ENCODE data around the gene GJB1. TPM values are rescaled to one million over a fixed set of nuclear protein-coding genes. Genes with fewer than 3 reads are reported as not detected.
"Not testable (repeated sequence)": the region's sequence is repeated elsewhere in the genome, so short reads cannot be mapped to it uniquely, and the experiment has no call there.

The GJB1 gene
- polyA plus RNA-seq, 1 donor from 2014 or later = not detected

DNA sequence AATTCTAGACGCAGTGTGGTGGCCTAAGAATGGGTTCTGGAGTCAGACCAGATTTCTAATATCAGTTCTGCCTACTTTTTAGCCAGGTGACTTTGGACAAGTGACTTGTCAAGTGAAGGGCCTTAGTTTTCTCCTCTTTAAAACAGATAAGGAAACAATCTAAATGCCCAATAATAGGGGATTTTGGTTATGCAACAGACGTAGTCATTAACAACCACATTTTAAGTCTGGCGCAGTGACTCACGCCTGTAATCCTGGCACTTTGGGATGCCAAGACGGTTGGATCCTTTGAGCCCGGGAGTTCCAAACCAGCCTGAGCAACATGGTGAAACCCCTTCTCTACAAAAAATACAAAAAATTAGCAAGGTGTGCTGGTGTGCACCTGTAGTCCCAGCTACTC, 33.0 kb downstream of the GJB1 start:
- no peaks in the 10 kb centered on the region for H3K9me2 ChIP-seq (ENCODE audit: insufficient read depth, low read length)
- H3K27ac ChIP-seq (ENCODE audit: low read length) = peak overlapping the region; percentile 93
- H4K20me1 ChIP-seq (ENCODE audit: insufficient read depth) = no peaks in the 10 kb centered on the region
- no peaks in the 10 kb centered on the region for H3F3A ChIP-seq (ENCODE audit: insufficient read depth, low read length, poor library complexity, severe bottlenecking)
- H3K36me3 ChIP-seq (ENCODE audit: insufficient read depth, low read length) = no peaks in the 10 kb centered on the region
- no peak overlapping the region for H3K9ac ChIP-seq (ENCODE audit: low read length)
- no peak overlapping the region for H2AFZ ChIP-seq (ENCODE audit: low read depth, low read length)
- no peak overlapping the region for H3K4me2 ChIP-seq (ENCODE audit: low read length)
- TF ChIP-seq TAF1 (IDR thresholded peaks at IDR 0.05; ENCODE audit: low read depth) (no peak), RAD21 (conservative IDR thresholded peaks at IDR 0.05) (no peak), EZH2 (IDR thresholded peaks at IDR 0.05; ENCODE audit: borderline replicate concordance, insufficient read depth, low read length, poor library complexity, severe bottlenecking) (no peak), EP300 (conservative IDR thresholded peaks at IDR 0.05; ENCODE audit: poor library complexity, severe bottlenecking) (no peak), MXI1 (conservative IDR thresholded peaks at IDR 0.05; ENCODE audit: poor library complexity, severe bottlenecking) (no peak), SMC3 (conservative IDR thresholded peaks at IDR 0.05; ENCODE audit: poor library complexity) (no peak), REST (IDR thresholded peaks at IDR 0.05; ENCODE audit: borderline replicate concordance) (no peak), POLR2AphosphoS5 (IDR thresholded peaks at IDR 0.05) (no peak), CTCF (IDR thresholded peaks at IDR 0.05; ENCODE audit: poor library complexity, severe bottlenecking) (no peak)
- peak overlapping the region; percentile 74 for H3K4me3 ChIP-seq (ENCODE audit: low read length)
- H3K9me3 ChIP-seq (ENCODE audit: low read length) = no peaks in the 10 kb centered on the region
- H3K27me3 ChIP-seq (ENCODE audit: insufficient read depth, low read depth, low read length) = no peaks in the 10 kb centered on the region
- H3K79me2 ChIP-seq (replicated peaks; ENCODE audit: insufficient read depth, low read length) = peaks cover 10% of the 10 kb centered on the region

DNA sequence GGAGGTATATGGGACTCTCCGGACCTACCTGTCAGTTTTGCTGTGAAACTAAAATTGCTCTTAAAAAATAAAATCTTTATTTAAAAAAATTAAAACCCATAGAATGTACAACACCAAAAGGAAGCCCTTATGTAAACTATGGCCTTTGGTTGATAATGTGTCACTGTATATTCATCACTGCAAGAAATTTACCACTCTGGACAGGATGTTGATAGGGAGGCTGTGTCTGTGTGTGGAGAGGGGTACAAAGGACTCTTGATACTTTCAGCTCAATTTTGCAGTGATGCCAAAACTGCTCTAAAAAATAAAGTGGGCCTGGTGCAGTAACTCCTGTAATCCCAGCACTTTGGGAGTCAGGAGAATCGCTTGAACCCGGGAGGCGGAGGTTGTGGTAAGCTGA, 33.8 kb downstream of the GJB1 start:
- Histone ChIP-seq H3K9ac (ENCODE audit: low read length) (no peak overlapping the region), H3K9me2 (ENCODE audit: insufficient read depth, low read length) (no peaks in the 10 kb centered on the region), H3K27ac (ENCODE audit: low read length) (no peak overlapping the region), H3K9me3 (ENCODE audit: low read length) (no peaks in the 10 kb centered on the region), H3K79me2 (replicated peaks; ENCODE audit: insufficient read depth, low read length) (peaks cover 10% of the 10 kb centered on the region), H3K4me2 (ENCODE audit: low read length) (no peak overlapping the region), H4K20me1 (ENCODE audit: insufficient read depth) (no peaks in the 10 kb centered on the region), H3K27me3 (ENCODE audit: insufficient read depth, low read depth, low read length) (no peaks in the 10 kb centered on the region), H3K36me3 (ENCODE audit: insufficient read depth, low read length) (no peaks in the 10 kb centered on the region), H2AFZ (ENCODE audit: low read depth, low read length) (no peak overlapping the region), H3F3A (ENCODE audit: insufficient read depth, low read length, poor library complexity, severe bottlenecking) (no peaks in the 10 kb centered on the region), H3K4me3 (ENCODE audit: low read length) (no peak overlapping the region)
- no peak for TF ChIP-seq SMC3 (conservative IDR thresholded peaks at IDR 0.05; ENCODE audit: poor library complexity)
- no peak for TF ChIP-seq REST (IDR thresholded peaks at IDR 0.05; ENCODE audit: borderline replicate concordance)
- no peak for TF ChIP-seq POLR2AphosphoS5 (IDR thresholded peaks at IDR 0.05)
- no peak for TF ChIP-seq EP300 (conservative IDR thresholded peaks at IDR 0.05; ENCODE audit: poor library complexity, severe bottlenecking)
- TF ChIP-seq EZH2 (IDR thresholded peaks at IDR 0.05; ENCODE audit: borderline replicate concordance, insufficient read depth, low read length, poor library complexity, severe bottlenecking) = no peak
- TF ChIP-seq RAD21 (conservative IDR thresholded peaks at IDR 0.05) = no peak
- no peak for TF ChIP-seq MXI1 (conservative IDR thresholded peaks at IDR 0.05; ENCODE audit: poor library complexity, severe bottlenecking)
- TF ChIP-seq TAF1 (IDR thresholded peaks at IDR 0.05; ENCODE audit: low read depth) = no peak
- no peak for TF ChIP-seq CTCF (IDR thresholded peaks at IDR 0.05; ENCODE audit: poor library complexity, severe bottlenecking)

- not testable (repeated sequence) for H3K27ac ChIP-seq (ENCODE audit: low read length); H3K4me3 ChIP-seq (ENCODE audit: low read length); H3F3A ChIP-seq (ENCODE audit: insufficient read depth, low read length, poor library complexity, severe bottlenecking); H3K27me3 ChIP-seq (ENCODE audit: insufficient read depth, low read depth, low read length); H3K9ac ChIP-seq (ENCODE audit: low read length); H3K9me2 ChIP-seq (ENCODE audit: insufficient read depth, low read length); H3K36me3 ChIP-seq (ENCODE audit: insufficient read depth, low read length); H2AFZ ChIP-seq (ENCODE audit: low read depth, low read length); H3K79me2 ChIP-seq (replicated peaks; ENCODE audit: insufficient read depth, low read length); H3K9me3 ChIP-seq (ENCODE audit: low read length); H4K20me1 ChIP-seq (ENCODE audit: insufficient read depth); H3K4me2 ChIP-seq (ENCODE audit: low read length)
Measured at GRCh38 chrX:71268624-71269023, 45.6 kb downstream of the GJB1 start.
